Tibial nerve (tissue), 4 donors: Measurements from ENCODE around the gene HFM1. TPM values are rescaled to one million over a fixed set of nuclear protein-coding genes. Genes with fewer than 3 reads are reported as not detected.

ENCODE experiments used
- DNase-seq, 2 donors: peaks; one replicate each; pipeline ENCODE4 v3.0.0-alpha.2; 2019; ENCODE audit warnings: low spot score in 2 of 2
- H3K27ac ChIP-seq, 4 donors: fragments of 200-600 bp; sonication (generic) in 3 of 4; one replicate each; pipeline ENCODE4 v1.5.1; 2017 to 2019; ENCODE audit warnings: mild to moderate bottlenecking in 1 of 4
- H3K27me3 ChIP-seq, 2 donors: fragments of 200-600 bp; sonication (generic) in 1 of 2; one replicate each; pipeline versions ENCODE4 v1.5.1 to v1.6.0; 2017 to 2019
- H3K36me3 ChIP-seq, 3 donors: fragments of 200-600 bp; sonication (generic); one replicate each; pipeline ENCODE4 v1.5.1; 2018 to 2019
- H3K4me1 ChIP-seq, 4 donors: fragments of 200-600 bp; sonication (generic) in 3 of 4; one replicate each; pipeline ENCODE4 v1.5.1; 2017 to 2019
- H3K4me3 ChIP-seq, 4 donors: fragments of 200-600 bp; sonication (generic) in 3 of 4; one replicate each; pipeline ENCODE4 v1.5.1; 2017 to 2019; ENCODE audit warnings: mild to moderate bottlenecking in 1 of 4, moderate library complexity in 1 of 4
- H3K9me3 ChIP-seq, 4 donors: fragments of 200-600 bp; sonication (generic) in 3 of 4; one replicate each; pipeline ENCODE4 v1.5.1; 2017 to 2019
- EP300 ChIP-seq, 2 donors: sonication (generic); formaldehyde crosslinking; IDR thresholded peaks; one replicate each; pipeline ENCODE4 v1.6.1; 2017; ENCODE audit warnings: antibody characterized with exemption in 2 of 2, mild to moderate bottlenecking in 1 of 2
- POLR2A ChIP-seq, 2 donors: fragments of 450-650 bp; IDR thresholded peaks; one replicate each; pipeline ENCODE4 v1.6.1; 2017; ENCODE audit warnings: antibody characterized with exemption in 2 of 2, mild to moderate bottlenecking in 2 of 2, moderate library complexity in 2 of 2
- WGBS, 2 donors: methylation state at CpG; one replicate each; pipeline ENCODE4 v1.1.5; 2018; 5-methylcytosine and 5-hydroxymethylcytosine counted together
- total RNA-seq, 4 donors: library from RNA; depleted of rRNA; stranded (reverse); fragments of >200 nt; gene quantifications; one replicate each; pipeline ENCODE4 v1.1.0, GENCODE V29; 2016
- TF ChIP-seq, protein P1 (sequence below), 5 experiments: fragments of 200-600 bp in 3 of 5; fragments of 450-650 bp in 2 of 5; sonication (generic) in 3 of 5; IDR thresholded peaks; one replicate each; pipeline ENCODE4 v1.5.1; 2016 to 2019; ENCODE audit warnings: antibody characterized with exemption in 5 of 5, mild to moderate bottlenecking in 3 of 5, moderate library complexity in 2 of 5

Gene HFM1
- total RNA-seq, 4 donors from 2014 or later = 1.5 to 9.0 (median 2.1) TPM

DNA sequence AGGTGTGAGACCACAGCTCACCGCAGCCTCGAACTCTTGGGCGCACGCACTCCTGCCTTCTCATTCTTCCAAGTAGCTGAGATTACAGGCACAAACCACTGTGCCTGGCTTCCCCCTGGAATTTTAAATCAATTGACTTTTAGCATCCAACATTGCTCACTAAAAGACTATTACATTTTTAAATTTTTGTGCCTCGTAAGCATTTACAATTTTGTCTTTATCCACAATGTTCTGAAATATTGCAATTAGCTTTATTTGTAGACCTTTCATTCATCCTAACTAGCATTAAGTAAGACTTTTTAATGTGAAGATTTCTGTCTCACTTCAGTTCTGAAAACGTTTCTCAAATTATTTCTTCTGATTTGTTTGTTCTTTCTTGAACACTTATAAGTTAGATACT lies 122.9 kb downstream of the HFM1 start:
- no peaks in the 10 kb centered on the region for H3K27me3 ChIP-seq
- WGBS, 2 donors = 74 to 75% methylated on average over 6 of the region's 6 CpGs
- no peak overlapping the region for H3K4me3 ChIP-seq
- no peak overlapping the region for H3K27ac ChIP-seq
- TF ChIP-seq POLR2A (IDR thresholded peaks at IDR 0.05) (no peak), EP300 (IDR thresholded peaks at IDR 0.05) (no peak)
- TF ChIP-seq, protein P1, sequence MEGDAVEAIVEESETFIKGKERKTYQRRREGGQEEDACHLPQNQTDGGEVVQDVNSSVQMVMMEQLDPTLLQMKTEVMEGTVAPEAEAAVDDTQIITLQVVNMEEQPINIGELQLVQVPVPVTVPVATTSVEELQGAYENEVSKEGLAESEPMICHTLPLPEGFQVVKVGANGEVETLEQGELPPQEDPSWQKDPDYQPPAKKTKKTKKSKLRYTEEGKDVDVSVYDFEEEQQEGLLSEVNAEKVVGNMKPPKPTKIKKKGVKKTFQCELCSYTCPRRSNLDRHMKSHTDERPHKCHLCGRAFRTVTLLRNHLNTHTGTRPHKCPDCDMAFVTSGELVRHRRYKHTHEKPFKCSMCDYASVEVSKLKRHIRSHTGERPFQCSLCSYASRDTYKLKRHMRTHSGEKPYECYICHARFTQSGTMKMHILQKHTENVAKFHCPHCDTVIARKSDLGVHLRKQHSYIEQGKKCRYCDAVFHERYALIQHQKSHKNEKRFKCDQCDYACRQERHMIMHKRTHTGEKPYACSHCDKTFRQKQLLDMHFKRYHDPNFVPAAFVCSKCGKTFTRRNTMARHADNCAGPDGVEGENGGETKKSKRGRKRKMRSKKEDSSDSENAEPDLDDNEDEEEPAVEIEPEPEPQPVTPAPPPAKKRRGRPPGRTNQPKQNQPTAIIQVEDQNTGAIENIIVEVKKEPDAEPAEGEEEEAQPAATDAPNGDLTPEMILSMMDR (IDR thresholded peaks at IDR 0.05) = no peak
- no peaks in the 10 kb centered on the region for H3K36me3 ChIP-seq
- no peaks in the 10 kb centered on the region for H3K9me3 ChIP-seq
- H3K4me1 ChIP-seq = peaks cover 0 to 13% (median 0%) of the 10 kb centered on the region in 4 donors
- no peak for DNase-seq

GRCh38 chr1:91278754-91279153 lies 125.9 kb downstream of the HFM1 start:
- H3K9me3 ChIP-seq = no peaks in the 10 kb centered on the region
- H3K36me3 ChIP-seq = no peaks in the 10 kb centered on the region
- TF ChIP-seq POLR2A (IDR thresholded peaks at IDR 0.05) (no peak), EP300 (IDR thresholded peaks at IDR 0.05) (no peak)
- TF ChIP-seq, protein P1 (IDR thresholded peaks at IDR 0.05) = peak in 2 of 5 experiments; percentile 13 to 19
- 85 to 96% methylated on average over 1 of the region's 1 CpG for WGBS, 2 donors
- H3K4me3 ChIP-seq = no peak overlapping the region
- H3K27me3 ChIP-seq = no peaks in the 10 kb centered on the region
- DNase-seq = no peak
- H3K27ac ChIP-seq = no peak overlapping the region
- peaks cover 0 to 12% (median 0%) of the 10 kb centered on the region in 4 donors for H3K4me1 ChIP-seq

DNA sequence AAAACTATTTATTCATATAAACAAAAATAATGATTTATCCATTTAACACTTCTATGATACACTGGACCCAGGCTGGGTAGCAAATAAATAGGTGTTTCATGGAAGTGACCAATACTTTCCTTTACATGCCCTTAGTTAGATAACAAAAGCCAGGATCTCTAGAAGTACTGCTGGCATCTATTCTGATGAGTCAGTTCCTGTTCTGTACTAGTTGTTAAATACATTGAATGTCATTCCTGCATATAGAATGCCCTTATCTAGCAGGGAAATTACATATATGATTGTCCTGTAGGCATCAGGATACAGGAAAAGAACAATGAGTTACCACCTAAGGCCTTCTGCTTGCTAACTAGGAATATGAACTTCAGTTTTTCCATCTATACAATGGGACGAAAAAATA lies 130.8 kb downstream of the HFM1 start:
- no peaks in the 10 kb centered on the region for H3K9me3 ChIP-seq
- TF ChIP-seq EP300 (IDR thresholded peaks at IDR 0.05) = no peak
- TF ChIP-seq POLR2A (IDR thresholded peaks at IDR 0.05) = no peak
- TF ChIP-seq, protein P1 (IDR thresholded peaks at IDR 0.05) = no peak

GRCh38 chr1:91261655-91262054 lies 143.0 kb downstream of the HFM1 start:
- Histone ChIP-seq H3K4me1 (no peaks in the 10 kb centered on the region), H3K4me3 (no peak overlapping the region), H3K27me3 (no peaks in the 10 kb centered on the region), H3K27ac (no peak overlapping the region), H3K36me3 (no peaks in the 10 kb centered on the region), H3K9me3 (no peaks in the 10 kb centered on the region)
- 65 to 71% methylated on average over 2 of the region's 2 CpGs for WGBS, 2 donors
- TF ChIP-seq, protein P1 (IDR thresholded peaks at IDR 0.05) = no peak
- no peak for TF ChIP-seq EP300 (IDR thresholded peaks at IDR 0.05)
- no peak for TF ChIP-seq POLR2A (IDR thresholded peaks at IDR 0.05)
- DNase-seq = no peak

More for the DNA sequence above, 130.8 kb downstream of the HFM1 start:
- H3K27me3 ChIP-seq = no peaks in the 10 kb centered on the region
- WGBS, 2 donors = 94 to 96% methylated on average over 1 of the region's 1 CpG
- H3K36me3 ChIP-seq = no peaks in the 10 kb centered on the region
- H3K27ac ChIP-seq = no peak overlapping the region
- H3K4me3 ChIP-seq = no peak overlapping the region
- no peak for DNase-seq
- H3K4me1 ChIP-seq = no peaks in the 10 kb centered on the region

GRCh38 chr1:91245435-91245834 lies 159.2 kb downstream of the HFM1 start:
- Histone ChIP-seq H3K4me3 (no peak overlapping the region), H3K4me1 (no peaks in the 10 kb centered on the region), H3K36me3 (no peaks in the 10 kb centered on the region), H3K9me3 (no peaks in the 10 kb centered on the region), H3K27me3 (no peaks in the 10 kb centered on the region), H3K27ac (no peak overlapping the region)
- no peak for DNase-seq
- TF ChIP-seq EP300 (IDR thresholded peaks at IDR 0.05) (no peak), POLR2A (IDR thresholded peaks at IDR 0.05) (no peak)
- TF ChIP-seq, protein P1 (IDR thresholded peaks at IDR 0.05) = no peak
- 52 to 58% methylated on average over 3 of the region's 3 CpGs for WGBS, 2 donors
